NOMO-1 treated with dmso at 0.1 percent for 144 hours (cell line): ENCODE results near the gene CCDC87.
A peak's percentile ranks its signal among the peaks of the same experiment; 100 is the strongest.
"Not testable (repeated sequence)": the region's sequence is repeated elsewhere in the genome, so short reads cannot be mapped to it uniquely, and the experiment has no call there.

ENCODE experiments used
- DNase-seq: peaks from one replicate; lab custom pipeline; 2025; ENCODE audit not compliant: unreplicated experiment; lab: John Stamatoyannopoulos, UW

The CCDC87 gene

DNA sequence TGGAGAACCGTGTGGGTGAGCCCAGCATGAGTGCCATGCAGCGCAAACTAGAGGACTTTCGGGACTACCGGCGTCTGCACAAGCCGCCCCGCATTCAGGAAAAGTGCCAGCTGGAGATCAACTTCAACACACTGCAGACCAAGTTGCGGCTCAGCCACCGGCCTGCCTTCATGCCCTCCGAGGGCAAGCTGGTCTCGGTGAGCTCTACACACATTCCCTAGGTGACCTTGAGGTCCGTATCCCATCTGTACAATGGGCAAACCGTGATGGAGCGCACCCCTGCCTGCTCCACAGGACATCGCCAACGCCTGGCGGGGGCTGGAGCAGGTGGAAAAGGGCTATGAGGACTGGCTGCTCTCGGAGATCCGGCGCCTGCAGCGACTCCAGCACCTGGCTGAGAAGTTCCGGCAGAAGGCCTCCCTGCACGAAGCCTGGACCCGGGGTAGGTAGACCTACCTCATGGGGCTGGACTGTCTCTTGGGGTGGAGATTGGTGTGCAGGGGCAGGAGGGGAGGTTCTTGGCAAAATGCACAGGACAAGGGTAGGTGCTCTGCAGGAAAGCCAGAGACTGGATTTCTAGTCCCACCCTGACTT is 35.0 kb downstream of the CCDC87 start:
- DNase-seq = no peak

DNA sequence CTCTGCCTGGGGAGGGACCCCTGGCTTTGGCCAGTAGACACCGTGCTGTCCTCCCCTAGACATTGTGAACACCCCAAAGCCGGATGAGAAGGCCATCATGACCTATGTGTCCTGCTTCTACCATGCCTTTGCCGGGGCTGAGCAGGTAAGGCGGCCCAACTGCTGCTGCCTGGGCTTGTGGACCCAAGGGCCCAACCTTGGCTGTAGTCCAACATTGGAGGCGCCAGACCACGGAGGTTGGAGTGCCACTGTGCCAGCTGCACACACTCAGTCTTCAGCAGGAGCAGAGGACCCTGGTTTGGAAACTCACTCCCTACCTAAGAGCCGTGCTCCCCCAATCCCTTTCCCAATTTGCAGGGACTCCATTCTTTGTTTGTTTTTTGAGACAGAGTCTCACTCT is 36.8 kb downstream of the CCDC87 start:
- DNase-seq = no peak

DNA sequence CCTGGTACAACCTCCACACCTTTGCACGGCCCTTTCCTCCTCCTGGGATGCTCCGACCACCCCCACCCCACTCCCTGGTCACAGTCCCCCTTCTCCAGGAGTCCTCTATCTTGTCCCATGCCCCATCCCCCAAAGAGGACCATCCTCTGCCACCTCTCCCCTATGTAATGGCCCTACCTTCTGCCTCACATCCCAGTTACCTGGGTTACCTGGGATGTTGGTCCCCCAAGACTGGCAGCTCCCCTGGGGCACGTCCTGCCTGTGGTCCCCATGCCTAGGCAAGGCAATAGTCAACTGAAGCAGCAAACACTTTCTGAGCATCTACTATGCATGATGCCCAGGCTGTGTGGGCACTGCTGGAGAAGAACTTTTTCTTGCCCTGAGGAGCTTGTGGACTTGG is 37.4 kb downstream of the CCDC87 start:
- DNase-seq = no peak

DNA sequence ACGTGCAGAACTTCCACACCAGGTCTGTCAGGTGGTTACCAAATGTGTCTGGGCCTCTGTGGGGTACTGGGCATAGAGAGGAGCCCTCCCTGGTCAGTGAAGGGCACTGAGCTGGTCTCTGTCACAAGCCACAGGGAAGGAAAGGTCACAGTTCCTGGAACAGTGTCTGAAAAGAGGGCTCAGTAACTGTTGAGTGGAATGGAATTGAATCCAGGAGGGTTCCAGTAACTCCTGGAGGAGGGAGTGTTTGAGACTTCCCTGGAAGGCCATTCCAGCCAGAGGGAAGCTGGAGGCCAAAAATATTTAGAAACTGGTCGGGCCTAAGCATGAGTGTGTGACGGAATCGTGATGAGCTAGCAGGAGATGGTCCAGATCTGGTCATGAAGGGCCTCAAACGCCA is 38.3 kb downstream of the CCDC87 start:
- DNase-seq = no peak

GRCh38 chr11:66550887-66551286 is 42.0 kb downstream of the CCDC87 start:
- no peak for DNase-seq

DNA sequence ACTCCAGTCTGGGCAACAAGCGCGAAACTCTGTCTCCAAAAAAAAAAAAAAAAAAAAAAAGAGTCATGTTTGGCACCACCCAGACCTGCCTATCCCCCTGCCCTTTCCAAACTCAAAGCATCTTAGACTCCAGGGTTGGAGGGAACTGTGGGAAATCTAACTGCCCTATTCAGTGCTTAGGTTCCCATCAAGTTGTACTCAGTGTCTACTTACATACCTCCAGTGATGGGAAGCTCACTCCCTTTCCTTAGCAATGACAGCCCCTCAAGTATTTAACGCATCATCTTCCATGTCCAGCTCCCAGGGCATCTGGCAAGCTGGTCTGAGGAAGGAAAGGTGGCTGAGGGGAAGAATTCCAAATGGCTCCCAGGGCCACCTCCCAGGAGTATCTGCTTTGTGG is 43.2 kb downstream of the CCDC87 start:
- DNase-seq = no peak

GRCh38 chr11:66548774-66549630 is 43.9 kb downstream of the CCDC87 start:
- DNase-seq = no peak

- no peak for DNase-seq
These were observed 44.8 kb downstream of the CCDC87 start for GRCh38 chr11:66548041-66548440.

- DNase-seq = no peak
These were observed 45.2 kb downstream of the CCDC87 start for GRCh38 chr11:66547662-66548009.

DNA sequence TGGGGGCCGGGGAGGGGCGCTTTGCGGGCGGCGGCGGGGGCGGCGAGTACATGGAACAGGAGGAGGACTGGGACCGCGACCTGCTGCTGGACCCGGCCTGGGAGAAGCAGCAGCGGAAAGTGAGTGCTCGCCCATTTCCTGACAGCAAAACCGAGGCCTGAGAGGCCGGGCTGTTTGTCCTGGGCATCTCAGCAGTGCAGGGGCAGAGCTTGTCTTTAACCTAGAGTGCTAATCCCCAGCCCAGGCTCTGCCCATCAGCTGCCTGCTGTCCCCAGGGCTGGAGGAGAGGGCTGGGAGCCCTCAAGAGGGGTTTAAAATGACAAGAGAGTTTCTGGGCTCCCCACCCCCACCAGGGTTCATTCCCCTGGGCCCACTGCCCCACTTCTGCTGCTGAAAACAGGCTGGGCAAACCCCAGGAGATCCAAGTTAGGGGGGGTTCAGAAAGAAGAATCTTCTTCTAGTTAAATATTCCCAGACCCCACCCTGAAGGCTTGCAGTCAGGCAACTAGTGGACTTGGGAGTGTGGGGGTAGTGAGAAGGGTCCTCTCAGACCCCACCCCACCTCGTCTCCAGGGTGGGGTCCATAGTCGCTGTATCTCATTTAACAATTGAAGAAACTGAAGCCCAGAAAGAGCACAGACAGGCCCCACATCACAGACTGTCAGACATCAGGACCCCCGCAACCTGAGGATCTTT is 45.7 kb downstream of the CCDC87 start:
- no peak for DNase-seq

DNA sequence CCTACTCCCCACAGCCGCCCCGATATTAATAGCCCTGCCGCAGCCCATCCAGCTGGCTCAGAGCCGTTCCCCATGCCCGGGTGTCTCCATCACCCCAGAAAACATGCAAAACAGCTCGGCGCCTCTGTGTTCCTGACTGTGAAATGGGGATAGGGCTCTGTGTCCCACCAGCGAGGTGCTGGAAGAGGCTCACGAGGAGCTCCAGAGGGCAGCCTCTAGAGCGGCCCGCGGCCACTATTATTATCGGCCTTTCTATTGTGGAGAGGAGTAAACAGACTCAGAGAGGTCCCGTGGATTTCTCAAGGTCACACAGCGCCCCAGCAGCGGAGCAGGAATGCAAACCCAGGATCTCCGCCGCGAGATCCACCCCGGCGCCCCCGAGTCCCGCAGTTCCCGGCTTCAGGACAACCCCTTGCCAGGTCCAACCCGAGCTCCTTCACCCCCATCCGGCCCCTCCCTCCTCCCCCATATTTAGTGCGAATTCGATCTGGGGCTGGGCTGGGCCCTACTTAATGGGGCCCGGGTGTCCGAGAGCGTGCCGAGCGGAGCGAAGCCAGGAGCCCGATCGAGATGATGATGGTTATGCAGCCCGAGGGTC is 46.4 kb downstream of the CCDC87 start, which contains the start of gene ACTN3:
Gene ACTN3, plus strand, starts transcription at position 536 of the 598 bp plus-strand sequence. Its CDS starts 35 bp downstream, at position 571.
- no peak for DNase-seq

DNA sequence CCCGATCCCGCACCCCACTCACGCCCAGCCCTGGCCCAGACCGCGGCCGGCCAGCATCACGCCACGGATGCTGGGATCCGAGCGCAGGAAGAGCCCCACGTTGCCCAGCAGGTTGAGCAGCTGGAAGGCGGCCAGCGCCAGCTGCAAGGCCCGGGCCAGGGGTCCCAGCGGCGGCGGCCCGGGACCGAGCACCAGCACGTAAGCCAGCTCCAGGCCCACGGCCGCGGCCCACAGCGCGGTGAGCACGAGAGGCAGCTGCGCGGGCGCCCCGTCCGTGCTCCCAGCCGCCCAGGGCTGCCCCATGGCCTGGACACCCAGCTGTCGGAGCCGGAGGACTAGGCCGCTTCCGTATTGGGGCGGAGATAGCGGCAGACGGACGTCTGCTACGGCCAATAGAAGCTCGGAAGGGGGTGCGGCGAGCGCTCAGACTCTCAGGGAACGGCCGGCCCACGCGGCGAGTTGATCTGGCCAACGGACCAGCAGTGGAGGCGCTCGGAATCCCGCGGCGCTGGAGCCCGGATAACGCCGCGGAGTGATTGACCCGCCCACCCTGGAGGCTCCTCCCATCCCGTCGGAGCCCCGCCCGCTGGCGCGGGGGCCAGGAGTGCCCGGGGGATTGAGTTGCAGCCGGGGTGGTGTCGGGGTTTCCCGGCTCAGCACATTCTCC is 47.0 kb downstream of the CCDC87 start, which contains the start of gene ZDHHC24:
Gene ZDHHC24, minus strand, starts transcription at position 348 of the 667 bp plus-strand sequence. Its CDS starts 45 bp downstream, at position 303.
- peak; percentile 97 for DNase-seq

DNA sequence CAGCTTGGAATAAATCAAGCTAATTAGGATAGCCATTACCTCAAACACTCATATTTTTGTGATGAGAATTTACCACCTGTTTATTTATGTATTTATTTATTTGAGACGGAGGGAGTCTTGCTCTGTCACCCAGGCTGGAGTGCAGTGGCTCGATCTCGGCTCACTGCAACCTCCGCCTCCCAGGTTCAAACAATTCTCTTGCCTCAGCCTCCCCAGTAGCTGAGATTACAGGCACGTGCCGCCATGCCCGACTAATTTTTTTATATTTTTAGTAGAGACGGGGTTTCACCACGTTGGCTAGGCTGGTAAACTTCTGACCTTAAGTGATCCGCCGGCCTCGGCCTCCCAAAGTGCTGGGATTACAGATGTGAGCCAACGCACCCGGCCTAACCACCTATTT is 47.9 kb downstream of the CCDC87 start:
- DNase-seq = not testable (repeated sequence)

DNA sequence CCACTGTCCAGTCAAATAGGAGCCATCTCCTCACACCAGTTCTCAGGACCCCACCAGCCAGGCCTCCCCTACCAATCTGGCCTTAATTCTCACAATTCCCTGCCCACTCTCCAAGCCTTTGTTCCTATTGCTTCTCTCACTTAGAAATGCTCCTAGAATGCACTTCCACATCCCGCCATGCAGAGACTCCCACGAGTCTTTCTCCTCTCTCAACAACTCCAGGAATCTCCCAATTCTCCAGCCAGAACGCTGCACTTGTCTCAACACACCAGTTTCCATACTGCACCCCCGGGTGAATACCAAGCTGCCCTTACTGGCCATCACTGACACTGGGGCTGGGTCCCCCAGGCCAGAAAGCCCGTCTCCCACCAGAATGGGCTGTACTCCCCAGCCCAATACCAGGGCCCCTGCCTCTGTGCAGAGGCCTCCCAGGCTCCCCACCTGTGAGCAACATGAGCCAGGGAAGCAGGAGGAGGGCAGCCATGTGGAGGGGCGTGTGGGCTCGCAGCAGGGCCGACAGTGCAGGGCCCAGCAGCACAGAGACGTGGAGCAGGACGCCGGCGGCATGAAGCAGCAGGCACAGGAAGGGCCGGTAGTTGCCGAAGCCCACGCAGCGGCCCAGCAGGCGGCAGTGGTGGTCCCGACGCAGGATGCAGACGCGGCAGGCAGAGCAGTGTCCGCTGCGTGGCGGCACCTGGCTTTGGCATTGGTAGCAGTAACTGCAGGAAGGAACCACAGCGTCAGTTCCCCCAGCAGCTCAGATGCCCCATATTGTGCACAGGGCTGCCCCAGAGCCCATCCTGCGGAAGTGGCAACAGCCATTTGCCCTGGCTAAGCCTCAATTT is 49.4 kb downstream of the CCDC87 start:
- no peak for DNase-seq

- DNase-seq = no peak
These were observed 50.5 kb downstream of the CCDC87 start for GRCh38 chr11:66542362-66542761.

GRCh38 chr11:66541892-66542291 is 51.0 kb downstream of the CCDC87 start:
- no peak for DNase-seq

DNA sequence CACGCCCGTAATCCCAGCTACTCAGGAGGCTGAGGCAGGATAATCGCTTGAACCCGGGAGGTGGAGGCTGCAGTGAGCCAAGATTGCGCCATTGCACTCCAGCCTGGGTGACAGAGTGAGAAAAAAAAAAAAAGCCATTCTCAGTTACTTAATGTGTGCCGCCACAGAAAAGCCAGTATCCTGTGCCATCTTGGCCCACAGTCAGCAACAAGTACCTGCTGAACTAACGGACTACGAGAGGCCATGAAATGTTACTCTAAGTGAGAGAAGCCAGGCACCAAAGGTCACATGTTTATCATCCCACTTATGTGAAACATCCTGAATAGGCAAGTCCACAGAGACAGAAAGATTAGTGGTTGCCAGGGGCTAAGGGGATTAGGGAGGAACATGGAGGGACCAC is 52.3 kb downstream of the CCDC87 start:
- DNase-seq = not testable (repeated sequence)
